Measurements from ENCODE around the gene CFAP410.

CFAP410 gene

DNA sequence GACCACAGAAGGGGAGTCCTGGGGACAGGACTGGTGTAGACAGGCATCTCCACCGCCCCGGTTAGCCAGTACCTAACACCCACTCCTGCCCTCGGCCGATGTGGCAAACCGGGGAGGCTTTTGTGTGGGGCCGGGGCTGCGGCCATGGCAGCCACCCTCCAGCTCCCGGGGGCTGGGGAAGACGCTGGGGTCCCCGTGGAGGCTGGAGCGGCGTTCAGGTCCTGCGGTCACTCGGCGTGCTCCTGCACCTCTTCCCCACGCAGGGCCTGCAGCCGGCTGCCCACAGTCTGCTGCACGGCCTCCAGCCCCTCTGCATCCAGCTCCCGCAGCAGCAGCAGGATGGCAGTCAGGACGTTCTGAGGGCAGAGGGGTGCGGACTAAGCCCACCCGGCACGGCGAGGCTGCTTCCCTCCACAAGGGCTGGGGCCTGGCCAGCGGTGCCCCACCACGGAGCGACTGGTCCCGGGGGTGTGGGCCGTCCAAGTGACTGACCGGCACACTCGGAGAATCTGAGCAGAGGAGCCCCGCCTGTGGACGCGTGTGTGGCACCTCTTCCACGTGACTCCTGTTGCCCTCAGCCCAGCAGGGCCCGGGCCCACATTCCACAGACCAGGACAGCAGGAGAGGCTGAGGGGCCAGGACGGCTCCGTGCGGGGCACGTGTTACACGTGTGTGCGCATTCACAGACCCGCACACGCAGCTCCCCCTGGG lies 9.1 kb downstream of the CFAP410 start:
- DNase-seq = no peak

DNA sequence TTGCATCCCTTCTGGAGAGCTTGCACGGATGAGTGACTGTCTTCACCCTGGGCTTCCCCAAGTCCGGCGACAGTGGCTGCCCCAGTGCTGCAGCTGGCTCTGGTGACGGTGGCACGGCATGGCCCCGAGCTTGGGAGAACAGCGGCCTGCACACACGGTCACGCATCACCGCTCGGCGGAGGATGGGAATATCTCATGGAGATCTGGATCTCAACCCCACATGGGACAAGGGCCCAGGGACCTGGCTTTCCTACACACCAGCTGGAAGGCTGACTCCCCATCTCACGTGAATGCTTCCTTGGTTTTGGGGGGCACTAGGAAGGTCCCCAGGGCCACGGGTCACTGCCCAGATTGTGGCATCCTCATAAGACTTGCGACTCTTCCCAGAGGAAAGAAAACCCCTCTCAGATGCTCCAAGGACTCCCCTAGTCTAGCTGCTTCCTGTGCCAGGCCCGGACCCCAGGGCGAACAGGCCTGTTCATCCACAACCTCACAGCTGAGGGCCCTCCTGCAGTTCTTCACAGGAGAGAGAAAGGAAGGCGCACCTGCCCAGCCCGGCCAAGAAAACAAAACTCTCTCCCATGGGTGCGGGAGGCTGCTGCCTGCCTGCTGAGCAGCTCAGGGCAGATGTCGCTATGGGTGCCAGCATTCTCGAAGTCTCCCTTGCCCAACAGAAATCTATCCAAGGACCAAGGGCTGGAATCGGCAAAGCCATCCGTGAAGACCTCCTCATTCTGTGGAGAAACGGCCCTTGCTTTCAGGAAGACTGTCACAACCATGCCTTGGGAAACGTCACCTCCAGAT lies 9.9 kb downstream of the CFAP410 start:
- no peak for DNase-seq

- no peak for DNase-seq
Observed at GRCh38 chr21:44328242-44328895, 10.8 kb downstream of the CFAP410 start.

DNA sequence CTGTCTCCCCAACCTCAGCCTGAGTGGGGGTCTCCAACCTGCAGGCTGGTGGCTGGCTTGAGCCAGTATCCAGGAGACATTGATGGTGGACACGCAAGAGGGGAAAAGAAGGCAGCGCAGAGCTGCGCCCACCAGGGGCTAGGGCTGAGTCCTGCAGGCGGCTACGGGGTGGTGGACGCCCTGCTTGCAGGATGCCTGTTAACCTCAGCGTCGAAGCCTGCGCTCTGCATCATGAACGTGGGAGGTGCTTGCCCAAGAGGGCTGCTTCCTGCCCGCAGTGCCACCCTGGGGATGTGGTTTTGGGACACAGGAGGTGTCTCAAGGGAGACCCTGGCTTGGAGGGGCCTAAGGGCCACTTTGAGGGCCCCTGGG lies 11.6 kb downstream of the CFAP410 start:
- no peak for DNase-seq

GRCh38 chr21:44326716-44327602 lies 12.2 kb downstream of the CFAP410 start:
- no peak for DNase-seq

DNA sequence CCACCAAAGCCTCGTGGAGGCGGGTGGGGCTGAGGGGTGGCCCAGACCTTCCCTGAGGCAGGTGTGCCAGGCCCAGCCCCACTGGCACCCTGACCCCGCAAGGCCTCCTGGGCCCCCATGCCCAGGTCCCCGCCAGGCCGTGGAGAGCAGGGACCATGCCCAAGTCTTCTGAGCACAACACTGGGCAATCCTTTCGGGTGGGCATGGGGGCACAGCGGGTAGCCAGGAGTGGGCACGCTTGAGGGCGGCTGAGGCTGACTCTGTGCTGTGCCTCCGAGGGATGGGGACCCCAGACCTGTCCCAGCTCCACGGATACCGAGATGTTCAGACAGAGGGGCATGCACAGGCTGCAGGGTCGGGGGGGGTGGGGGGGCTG lies 12.9 kb downstream of the CFAP410 start:
- DNase-seq = no peak

DNA sequence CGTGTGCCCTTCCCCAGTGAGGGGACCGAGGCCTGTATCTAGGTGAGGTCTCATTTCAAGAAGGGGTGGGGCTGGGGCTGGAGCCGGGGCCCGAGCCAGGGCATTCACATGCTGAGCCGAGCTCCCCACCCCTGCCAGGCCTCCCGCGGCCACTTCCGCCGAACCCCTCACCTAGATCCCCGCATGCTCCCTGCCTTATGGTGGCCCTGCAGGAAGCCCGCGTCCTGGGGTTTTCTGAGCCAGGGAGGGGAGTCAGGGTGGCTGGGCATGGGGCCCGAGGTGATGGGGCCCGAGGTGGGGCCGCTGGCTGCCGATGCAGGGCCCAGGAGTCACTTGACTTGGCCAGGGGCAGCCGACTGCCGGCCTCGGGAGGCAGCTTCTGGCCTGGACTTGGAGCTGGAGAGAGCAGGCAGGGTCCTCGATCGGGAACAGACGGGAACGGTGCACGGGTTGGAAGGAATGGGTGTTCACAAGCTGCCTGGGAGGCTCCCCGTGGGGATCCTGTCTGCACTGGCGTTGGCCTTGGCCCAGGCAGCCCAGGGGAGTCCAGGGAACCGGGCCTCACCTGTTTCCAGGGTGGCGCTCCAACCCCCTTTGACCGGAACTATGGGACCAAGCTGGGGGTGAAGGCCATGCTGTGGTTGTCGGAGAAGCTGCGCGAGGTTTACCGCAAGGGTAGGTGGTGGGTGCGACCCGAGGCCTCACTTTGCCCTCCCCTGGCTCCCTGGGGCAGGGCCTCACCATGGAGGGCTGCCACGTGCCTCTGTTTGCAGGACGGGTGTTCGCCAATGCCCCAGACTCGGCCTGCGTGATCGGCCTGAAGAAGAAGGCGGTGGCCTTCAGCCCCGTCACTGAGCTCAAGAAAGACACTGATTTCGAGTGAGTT lies 13.6 kb downstream of the CFAP410 start:
- DNase-seq = no peak

GRCh38 chr21:44324854-44325107 lies 14.4 kb downstream of the CFAP410 start:
- DNase-seq = no peak

DNA sequence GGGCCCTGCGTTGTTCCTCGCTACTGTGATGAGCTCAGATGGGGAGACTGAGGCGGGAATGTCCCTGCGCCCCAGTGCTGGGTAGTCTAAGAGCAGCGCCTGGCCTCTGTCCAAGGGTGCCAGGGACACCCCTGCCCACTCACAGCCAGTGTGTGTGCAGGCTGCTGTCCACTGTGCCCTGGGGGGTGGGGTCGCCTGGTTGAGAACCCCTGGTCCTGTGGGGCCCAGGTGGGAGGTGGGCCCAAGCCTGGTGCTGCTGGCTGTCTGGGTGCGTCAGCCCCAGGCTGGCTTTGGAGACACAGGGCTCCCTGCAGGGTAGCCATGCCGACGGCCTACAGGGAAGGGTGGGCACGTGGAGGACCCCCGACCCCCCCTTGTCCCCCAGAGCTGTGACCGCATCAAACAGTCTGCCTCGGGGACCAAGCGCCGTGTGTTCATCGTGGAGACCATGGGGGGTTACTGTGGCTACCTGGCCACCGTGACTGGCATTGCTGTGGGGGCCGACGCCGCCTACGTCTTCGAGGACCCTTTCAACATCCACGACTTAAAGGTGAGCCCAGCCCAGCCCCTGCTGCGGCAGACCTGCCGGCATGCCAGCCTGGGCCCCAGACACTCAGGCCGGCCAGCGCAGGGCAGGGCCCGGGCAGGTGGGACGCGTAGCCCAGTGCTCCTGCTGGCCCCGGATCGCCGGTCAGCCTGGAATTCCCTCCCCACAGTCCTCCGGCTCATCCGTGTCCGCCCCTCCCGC lies 14.9 kb downstream of the CFAP410 start:
- no peak for DNase-seq

DNA sequence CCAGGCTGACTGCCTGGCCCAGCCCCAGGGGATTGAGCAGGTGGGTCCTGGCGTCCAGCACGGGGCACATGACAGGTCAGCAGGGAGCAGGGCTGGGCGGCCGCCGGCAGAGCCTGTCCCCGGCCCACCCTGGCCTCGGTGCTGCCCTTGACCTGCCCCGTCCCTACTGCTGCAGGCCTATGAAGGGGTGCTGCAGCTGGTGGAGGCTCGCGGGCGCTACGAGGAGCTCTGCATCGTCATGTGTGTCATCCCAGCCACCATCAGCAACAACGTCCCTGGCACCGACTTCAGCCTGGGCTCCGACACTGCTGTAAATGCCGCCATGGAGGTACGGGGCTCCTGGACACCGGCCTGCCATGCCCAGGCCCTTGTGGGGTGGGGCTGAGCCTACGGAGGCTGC lies 15.6 kb downstream of the CFAP410 start:
- no peak for DNase-seq

DNA sequence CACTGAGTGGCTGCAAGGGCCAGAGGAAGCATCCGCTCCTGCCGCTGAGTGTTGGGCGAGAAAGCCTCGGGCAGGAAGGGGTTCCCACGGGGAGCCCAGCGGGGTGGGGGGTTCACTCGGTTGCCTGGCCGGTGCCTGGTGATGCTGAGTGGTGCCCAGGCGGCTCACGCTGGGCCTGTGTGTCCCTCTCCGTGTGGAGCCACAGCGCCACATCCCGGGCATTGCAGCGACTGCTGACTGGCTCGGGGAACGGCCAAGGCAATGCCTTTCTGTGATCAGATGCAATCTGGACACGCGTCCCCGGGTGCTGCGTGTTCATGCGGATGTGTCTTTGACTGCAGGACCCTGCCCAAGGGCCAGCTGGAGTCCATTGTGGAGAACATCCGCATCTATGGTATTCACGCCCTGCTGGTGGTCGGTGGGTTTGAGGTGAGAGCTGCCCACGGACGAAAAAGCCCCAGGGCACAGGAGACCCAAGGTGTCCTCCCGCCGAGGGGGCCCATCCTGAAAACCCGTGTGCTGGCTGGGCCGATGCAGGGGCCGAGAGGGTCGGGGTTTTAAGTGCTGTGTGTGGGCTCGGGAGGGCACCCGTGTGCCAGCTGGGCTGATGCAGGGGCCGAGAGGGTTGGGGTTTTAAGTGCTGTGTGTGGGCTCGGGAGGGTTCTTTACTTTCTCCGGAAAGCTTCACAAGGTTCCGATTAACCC lies 16.4 kb downstream of the CFAP410 start:
- DNase-seq = no peak

DNA sequence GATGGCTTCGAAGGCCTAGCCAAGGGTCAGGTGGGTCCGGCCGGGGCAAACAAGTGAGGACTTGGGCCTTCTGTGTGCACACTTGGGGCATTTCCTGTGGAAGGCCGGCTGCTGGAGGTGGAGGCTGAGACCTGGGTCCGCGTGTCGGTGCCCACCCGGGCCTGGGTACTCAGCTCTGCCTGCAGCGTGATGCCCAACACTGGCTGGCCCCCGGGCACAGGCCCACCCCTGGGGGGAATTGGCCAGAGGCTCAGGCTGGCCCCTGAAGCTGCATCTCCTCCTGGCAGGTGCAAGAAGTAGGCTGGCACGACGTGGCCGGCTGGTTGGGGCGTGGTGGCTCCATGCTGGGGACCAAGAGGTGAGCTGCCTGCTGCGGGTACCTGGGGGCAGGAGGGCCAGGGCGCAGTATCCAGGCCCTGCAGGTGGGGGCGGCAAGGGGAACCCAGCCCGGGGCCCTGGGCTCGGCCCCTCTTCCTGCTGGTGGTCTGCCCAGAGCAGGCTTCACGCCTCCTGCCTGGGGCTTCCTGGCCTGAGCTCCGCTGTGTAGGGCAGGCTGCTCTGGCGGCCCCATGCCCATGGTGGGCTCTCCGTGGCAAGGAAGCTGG lies 17.2 kb downstream of the CFAP410 start:
- DNase-seq = no peak

DNA sequence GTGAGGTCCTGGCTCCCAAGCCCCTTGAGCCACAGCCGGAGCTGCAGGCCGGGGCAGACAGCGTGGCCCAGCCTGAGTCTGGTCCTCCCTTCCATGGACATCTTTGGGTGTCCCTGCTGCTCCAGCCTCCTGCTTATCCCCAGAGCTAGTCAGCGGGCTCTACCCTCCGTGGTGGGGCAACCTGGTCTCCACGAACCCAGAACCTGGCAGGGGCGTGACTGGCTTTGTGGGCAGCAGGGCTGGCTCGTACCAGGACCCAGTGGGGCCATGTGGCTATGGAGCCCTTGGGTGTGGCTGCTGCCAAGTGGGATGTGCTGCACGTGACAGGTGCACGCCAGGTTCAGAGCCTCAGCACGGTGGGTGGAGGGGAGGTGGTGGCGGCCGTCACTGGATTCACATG lies 18.3 kb downstream of the CFAP410 start:
- no peak for DNase-seq

GRCh38 chr21:44319407-44320065 lies 19.7 kb downstream of the CFAP410 start:
- no peak for DNase-seq

GRCh38 chr21:44318489-44319285 lies 20.5 kb downstream of the CFAP410 start:
- DNase-seq = no peak

GRCh38 chr21:44317871-44318270 lies 21.3 kb downstream of the CFAP410 start:
- no peak for DNase-seq

DNA sequence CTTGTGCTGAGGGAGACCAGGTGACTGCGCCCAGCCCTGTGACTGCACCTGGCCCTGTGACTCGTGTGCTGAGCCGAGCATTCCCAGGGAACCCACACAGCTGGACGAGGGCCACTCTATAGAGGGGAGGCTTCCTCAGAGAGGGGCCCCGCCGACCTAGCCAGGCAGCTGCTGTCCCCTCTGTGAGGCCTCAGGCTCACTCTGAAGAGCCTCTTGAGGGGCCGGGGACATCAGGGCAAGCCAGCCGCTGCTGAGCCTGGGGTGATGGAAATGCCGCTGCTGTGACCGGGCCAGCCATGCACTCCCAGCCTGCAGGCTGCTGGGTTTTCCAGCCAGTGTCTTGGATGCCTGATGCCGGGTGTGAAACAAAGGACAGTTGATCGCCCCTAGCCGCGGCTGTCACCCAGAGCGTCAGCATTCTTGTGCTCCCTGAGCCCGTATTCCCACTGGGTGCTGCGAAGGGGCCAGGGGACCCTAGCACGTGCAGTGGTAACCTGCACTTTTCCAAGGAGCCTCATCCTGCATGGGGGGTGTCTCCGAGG lies 21.9 kb downstream of the CFAP410 start:
- DNase-seq = no peak

GRCh38 chr21:44316277-44316900 lies 22.8 kb downstream of the CFAP410 start:
- no peak for DNase-seq
